Activated T-helper 1 cell treated with Interleukin-2 at 50 U/mL for 16 hours (primary cell): Measurements from ENCODE around the gene RBM3.
"Not testable (repeated sequence)": the region's sequence is repeated elsewhere in the genome, so short reads cannot be mapped to it uniquely, and the experiment has no call there.

Experiments used
- DNase-seq: peaks from one replicate; pipeline ENCODE4 v3.0.0-alpha.2; 2020; ENCODE audit warnings: low read depth

Gene RBM3

DNA sequence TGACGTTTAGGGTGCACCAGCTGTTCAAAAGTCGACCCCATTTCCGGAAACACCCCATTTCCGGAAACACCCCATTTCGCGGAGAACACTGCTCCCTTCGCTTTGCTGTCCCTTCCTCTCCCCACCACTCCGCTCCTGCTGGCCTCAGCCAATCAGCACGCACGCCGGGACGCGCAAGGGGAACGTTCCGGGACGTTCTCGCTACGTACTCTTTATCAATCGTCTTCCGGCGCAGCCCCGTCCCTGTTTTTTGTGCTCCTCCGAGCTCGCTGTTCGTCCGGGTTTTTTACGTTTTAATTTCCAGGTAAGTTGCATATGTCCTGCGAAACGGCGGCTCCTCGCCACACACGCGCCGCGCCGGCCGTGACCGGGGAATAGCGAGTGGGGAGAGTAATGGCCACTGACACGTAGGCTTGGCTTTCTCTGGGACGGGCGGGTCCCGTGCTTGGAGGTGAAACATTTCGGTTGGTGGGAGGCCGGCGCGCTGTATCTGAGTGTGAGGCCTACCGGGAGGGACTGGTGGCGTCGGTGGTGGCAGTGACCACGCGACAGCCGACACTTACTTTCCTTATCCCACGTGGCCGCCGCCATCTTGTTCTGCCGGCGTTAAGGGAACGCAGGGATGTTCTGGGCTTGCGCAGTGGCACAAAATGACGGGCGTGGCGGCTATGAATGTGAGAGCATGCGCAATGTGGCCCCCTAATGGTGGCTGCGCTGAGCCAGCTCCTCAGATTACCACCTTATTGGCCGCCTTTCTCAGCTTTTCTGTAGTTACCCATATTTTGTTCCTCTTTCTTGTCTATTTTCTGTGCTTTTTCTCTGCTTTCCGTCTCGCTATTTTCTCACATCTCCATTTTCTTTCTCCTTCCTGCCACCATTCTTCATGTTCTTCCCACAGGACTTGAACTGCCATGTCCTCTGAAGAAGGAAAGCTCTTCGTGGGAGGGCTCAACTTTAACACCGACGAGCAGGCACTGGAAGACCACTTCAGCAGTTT lies at the start of gene RBM3:
RBM3 (plus strand) TSS at position 215 of the 997 bp plus-strand sequence; CDS start at position 912, 697 bp downstream.
- peak; percentile 84 for DNase-seq

DNA sequence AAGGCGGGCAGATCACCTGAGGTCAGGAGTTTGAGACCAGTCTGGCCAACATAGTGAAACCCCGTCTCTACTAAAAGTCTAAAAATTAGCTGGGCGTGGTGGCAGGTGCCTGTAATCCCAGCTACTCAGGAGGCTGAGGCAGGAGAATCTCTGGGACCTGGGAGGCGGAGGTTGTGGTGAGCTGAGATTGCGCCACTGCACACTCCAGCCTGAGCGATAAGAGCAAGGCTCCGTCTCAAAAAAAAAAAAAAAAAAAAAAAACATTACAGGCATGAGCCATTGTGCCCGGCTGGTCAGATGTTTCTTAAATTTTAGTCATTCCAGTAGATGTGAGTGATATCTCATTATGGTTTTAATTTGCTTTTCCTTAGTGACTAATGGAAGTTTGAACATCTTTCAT lies 48.4 kb upstream of the RBM3 start:
- DNase-seq, result not testable (repeated sequence)

DNA sequence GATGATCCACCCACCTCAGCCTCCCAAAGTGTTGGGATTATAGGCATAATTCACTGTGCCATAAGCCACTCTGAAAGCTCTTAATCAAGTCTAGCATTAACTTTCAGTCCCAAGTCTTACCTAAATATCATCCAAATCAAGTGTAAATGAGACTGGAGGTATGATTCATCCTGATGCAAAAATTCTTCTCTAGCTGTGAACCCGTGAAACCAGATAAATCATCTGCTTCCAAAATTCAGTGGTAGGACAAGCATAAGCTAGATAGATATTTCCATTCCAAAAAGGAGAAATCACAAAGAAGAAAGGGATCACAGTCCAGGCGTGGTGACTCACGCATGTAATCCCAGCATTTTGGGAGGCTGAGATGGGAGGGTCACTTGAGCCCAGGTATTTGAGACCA lies 43.5 kb upstream of the RBM3 start:
- no peak for DNase-seq

DNA sequence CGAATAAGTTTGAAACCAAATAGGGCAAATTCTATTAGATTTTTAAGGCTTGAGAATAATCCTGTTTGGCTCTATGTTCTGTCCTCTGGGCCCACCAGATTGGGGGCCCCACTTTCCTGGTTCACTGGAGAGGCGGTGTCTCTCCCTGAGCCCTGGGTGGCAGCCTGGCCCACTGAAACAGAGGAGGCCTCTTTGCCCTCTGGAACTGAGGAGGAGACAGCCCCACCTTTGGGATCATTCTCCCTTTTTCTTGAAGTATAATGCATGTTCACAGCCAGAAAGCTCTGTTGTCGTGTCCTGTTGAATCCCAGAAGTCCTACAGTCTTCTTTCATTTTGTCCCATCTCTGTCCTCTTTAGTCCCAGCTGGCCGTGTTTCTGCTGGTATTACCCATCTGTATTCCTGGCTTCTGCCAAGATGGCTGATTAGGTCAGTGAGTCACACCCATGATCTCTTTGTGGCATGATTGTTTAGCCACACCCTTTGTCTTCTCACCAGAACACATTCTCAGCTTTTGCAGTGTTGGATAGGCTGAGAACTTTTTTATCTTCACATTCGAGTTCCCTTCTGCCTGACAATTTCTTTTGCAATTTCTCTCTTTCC lies 42.8 kb upstream of the RBM3 start:
- no peak for DNase-seq

DNA sequence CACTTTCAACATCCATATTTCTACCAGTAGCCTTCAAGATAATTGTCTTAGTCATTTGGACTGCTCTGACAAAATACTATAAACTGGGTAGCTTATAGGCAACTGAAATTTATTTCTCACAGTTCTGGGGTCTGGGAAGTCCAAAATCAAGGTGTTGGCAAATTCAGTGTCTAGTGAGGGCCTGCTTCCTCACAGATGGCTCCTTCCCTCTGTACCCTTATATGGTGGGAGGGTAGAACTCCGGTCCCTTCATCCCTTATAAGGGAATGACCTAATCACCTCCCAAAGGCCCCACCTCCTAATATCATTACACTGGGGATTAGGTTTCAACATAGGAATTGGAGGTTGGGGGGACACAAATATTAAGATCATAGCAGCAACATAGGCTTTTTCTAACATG lies 42.1 kb upstream of the RBM3 start:
- no peak for DNase-seq

DNA sequence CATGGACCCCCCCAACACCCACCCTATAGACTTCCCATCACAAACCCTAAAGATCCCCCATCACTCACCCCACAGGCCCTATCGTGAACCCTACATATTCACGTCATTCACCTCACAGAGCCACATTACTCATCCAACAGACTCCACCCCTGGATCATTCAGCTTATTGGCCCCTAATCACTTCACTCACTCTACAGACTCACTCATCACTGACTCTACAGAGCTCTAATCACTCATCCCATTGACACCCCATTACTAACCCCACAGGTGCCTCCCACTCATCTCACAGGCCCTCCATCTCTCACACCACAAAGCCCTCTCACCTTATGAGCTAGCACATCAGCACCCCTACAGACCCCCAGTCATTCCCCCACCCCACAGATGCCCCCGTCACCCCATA lies 41.1 kb upstream of the RBM3 start:
- no peak for DNase-seq

DNA sequence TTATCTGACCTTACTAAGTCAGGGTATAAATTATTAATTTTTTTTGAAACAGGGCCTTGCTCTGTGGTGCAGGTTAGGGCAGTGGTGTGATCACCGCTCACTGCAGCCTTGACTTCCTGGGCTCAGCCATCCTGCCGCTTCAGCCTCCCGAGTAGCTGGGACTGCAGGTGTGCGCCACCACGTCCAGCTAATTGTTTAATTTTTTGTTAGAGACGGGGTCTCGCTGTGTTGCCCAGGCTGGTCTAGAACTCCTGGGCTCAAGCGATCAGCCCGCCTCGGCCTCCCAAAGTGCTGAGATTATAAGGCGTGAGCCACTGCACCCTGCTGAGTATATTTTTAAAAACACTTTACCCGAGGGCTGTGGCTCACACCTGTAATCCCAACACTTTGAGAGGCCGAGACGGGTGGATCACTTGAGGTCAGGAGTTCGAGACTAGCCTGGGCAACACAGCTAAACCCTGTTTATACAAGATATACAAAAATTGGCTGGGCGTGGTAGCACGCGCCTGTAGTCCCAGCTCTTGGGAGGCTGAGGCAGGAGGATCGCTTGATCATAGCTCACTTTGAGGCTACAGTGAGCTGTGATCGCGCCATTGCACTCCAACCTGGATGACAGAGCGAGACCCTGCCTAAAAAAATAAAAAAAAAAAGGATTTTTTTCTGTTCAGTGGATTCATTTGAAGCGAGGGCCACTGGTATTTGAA lies 35.5 kb upstream of the RBM3 start:
- DNase-seq, result no peak

DNA sequence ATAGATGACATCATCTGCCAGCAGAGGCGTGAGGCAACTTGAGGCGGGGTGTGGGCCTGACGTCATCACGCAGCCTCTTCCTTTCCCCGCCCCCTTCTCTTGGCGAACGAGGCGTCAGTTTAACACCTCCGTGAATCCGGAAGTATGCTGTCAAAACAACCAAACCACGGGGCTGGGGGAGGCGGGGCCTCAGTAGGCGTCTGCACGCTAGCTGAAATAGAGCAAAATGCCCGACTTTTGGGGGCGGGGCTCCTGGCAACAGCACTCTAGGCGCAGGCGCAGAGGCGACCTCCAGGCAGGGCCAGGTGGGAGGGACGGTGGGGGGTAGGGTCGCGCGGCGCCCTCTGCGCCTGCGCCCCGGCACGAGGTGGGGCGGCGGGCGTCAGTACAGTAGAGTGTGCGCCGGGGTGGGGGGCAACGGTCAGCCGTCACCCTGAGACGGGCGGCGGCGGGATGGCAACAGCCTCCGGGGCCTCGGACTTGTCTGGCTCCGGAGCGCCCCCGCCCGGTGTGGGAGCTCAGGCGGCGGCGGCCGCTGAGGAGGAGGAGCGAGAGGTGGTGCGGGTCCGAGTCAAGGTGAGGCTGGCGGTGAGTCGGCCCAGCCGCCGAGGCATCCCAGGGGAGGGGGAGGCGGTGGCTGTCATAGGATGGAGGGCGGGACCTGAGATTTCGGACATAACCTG lies 34.8 kb upstream of the RBM3 start, which contains the start of gene TBC1D25:
TBC1D25 (plus strand) TSS at position 370 of the 683 bp plus-strand sequence; CDS start at position 454, 84 bp downstream.
- DNase-seq, result peak; percentile 92

DNA sequence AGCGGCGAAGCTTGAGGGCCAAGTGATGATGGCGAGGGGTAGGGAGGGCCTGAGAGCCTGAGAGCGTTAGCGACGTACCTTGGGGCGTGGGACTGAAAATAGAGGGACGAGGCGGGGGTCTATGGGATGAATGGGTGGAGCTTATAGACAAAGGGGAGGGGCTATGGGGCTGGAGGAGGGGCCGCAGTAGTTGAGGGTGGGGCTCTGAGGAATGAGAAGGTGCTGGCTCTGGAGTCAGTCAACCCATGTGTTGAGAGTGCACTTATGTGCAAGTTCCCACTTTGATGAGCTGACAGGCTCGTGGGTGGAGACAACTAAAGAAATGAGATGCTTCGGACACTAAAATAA lies 34.3 kb upstream of the RBM3 start:
- DNase-seq, result peak; percentile 10

DNA sequence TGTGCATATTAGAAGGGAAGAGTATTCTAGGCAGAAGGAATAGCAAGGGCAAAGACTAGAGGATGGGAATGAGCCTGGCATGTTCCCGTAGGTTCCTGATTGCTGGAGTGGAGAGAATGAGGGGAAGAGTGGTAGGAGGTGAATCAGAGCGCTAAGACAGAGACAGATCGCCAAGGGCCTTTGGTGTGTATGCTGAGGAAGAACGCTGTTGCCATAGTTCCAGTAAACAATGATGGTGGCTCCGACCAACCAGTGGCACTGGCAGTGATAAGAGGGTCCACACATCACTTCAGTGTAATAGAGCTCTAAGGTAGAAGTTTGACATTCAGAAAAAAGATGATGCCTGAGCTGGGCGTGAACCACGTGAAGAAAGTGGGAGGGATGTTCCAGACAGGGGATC lies 33.8 kb upstream of the RBM3 start:
- DNase-seq, result no peak

DNA sequence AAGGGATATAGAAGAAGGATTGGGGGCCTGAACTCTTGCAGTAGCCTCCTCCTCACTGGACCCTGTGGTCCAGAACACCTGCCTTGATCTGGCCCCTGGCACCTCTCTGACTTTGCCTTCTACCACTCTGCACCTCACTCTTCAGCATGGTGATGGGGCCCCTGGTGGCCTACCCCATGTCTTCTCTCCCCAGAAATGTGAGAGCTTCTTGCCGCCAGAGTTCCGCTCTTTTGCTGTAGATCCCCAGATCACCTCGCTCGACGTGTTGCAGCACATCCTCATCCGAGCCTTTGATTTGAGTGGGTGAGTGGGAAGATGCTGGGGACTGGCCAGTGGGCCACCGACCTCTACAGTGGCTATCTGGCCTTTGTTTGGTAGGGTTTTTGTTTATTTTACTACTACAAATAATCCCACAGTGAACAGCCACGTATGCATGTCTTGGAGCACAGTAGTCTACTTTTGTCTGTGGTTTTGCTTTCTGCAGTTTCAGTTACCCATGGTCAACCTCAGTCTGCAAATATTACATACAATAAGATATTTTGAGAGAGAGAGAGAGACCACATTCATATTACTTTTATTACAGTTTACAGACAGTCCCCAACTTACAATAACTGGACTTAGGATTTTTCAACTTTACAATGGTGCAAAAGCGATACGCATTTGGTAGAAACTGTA lies 33.0 kb upstream of the RBM3 start:
- DNase-seq, result no peak

DNA sequence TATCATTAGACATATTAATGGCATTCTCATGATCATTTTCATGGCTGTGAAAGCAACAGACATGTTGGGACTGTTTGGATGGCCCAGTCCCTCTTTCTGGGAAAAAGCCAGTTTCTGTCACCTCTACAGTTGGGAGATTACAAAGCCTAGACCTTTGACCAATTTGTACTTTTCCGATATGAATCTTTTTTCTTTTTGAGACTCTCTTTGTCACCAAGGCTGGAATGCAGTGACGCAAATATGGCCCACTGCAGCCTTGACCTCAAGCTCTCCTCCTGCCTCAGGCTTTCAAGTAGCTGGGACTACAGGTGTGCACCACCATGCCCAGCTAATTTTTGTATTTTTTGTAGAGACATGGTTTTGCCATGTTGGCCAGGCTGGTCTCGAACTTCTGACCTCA lies 25.4 kb upstream of the RBM3 start:
- no peak for DNase-seq

DNA sequence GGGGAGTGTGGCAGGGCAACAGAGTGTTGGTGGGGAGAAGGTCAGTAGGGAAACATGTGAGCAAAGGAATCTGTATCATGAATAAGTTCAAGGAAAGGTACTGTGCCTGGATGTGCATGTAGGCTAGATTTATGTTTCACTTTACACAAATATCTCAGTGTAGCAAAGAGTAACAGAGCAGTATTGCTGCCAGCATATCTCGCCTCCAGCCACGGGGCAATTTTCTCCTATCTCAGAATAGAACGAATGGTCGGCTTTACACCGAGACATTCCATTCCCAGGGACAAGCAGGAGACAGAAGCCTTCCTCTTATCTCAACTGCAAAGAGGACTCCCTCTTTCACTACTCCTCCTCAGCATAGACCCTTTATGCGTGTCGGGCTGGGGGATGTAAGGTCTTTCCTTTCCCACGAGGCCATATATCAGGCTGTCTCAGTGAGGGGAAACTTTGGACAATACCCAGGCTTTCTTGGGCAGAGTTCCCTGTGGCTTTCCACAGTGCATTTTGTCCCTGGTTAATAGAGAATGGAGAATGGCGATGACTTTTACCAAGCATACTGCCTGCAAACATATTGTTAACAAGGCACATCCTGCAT lies 18.5 kb upstream of the RBM3 start:
- DNase-seq, result not testable (repeated sequence)

DNA sequence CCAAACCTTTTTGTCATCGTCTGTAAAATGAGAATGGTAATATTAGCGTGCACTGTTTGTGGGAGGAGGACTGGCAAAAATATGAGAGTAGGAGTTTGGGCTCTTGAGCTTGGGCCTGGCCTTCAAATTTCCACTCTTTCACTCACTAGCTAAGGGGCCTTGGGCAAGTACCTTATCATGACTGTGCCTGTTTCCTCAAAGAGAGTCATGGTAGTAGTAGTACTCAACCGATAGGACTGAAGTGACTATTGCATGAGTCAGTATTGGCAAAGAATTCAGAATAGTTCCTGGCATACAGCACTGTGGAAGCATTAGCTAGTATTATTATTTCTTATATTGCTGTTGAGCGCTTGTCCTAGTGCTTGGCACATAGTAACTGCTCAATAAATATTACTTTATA lies 16.0 kb upstream of the RBM3 start:
- no peak for DNase-seq

DNA sequence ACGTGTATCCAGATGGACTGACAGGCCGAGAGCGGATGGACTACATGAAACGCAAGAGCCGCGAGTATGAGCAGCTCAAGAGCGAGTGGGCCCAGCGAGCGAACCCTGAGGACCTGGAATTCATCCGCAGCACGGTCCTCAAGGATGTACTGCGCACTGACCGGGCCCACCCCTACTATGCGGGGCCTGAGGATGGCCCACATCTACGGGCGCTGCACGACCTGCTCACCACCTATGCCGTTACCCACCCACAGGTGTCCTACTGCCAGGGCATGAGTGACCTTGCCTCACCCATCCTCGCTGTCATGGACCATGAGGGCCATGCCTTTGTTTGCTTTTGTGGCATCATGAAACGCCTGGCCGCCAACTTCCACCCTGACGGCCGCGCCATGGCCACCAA lies 14.6 kb upstream of the RBM3 start:
- no peak for DNase-seq

DNA sequence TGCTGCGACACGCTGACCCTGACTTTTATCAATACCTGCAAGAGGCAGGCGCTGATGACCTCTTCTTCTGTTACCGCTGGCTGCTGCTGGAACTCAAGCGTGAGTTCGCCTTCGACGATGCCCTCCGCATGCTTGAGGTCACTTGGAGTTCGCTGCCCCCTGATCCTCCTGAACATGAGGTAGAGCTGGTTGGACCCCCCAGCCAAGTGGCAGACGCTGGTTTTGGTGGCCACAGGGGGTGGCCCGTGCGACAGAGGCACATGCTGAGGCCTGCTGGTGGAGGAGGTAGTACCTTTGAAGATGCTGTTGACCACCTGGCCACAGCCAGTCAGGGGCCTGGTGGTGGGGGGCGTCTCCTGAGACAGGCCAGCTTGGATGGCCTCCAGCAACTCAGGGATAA lies 14.2 kb upstream of the RBM3 start:
- no peak for DNase-seq

DNA sequence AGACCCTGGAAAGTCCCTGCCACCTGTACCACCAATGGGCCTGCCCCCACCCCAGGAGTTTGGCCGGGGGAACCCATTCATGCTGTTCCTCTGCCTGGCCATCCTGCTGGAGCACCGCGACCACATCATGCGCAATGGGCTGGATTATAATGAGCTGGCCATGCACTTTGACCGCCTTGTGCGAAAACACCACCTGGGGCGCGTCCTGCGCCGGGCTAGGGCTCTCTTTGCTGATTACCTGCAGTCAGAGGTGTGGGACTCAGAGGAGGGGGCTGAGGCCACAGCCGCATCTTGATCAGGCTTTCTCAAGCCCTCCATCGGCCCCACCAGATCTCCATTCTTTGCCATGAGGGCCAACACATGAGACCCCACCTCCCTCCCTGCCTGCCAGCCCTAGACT lies 13.6 kb upstream of the RBM3 start:
- DNase-seq, result no peak

DNA sequence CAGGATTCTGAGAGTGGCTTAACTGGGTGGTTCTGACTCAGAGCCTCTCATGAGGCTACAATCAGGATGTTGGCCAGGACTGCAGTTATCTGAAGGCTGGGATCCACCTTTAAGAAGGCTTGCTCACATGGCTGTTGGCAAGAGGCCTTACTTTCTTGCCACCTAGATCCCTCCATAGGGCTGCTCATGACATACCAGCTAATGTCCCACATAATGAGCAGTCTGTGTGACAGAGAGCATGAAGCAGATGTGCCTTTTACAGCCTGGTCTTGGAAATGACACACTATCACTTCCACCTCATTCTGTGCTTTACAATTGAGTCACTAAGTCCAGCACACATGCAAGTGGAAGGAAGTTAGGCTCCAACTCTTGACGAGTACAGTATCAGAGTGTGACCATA lies 4.3 kb upstream of the RBM3 start:
- no peak for DNase-seq

DNA sequence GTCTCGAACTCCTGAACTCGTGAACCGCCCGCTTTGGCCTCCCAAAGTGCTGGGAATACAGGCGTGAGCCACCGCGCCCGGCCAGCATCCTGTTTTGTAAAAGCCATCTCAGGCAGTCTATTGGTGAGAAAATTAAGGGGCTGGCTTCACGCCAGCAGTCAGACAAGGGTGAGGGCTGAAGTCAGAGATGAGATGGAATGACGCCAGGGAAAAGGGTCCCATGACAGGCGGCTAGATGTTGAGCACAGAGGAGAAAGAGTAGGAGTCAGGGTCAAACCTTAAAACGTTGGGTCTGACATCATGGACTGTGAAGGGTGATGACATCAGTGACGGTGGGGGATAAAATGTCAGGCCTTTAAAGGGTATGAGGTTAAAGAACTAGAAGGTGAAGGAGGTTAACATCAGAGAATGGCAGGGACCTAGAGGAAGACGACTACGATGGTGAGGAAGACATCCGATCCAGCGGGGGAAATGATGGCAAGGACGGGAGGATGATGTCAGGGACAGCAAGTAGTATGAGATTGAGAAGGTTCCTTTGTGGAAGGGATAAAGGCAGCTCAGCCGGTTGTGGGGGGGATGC lies 504 bp upstream of the RBM3 start:
- no peak for DNase-seq

DNA sequence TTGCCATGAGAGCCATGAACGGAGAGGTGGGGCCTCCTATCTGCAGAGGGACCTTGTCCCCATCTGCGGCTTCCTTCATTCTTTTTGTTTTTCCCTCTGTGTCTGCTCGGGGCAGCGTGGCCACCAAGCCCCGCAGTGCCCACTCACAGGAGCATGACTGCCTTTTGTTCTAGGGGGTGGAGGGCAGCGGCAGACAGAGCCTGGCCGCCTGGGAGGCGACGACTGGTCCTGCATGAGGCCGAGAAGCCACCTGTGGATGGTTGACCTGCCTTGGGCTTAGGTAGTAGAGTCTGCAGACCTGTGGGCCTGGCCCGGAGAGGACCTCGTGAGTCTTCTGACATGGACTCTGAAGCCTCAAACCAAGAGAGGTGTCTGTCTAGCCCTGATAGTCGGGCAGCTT lies 1.4 kb downstream of the RBM3 start:
- no peak for DNase-seq

DNA sequence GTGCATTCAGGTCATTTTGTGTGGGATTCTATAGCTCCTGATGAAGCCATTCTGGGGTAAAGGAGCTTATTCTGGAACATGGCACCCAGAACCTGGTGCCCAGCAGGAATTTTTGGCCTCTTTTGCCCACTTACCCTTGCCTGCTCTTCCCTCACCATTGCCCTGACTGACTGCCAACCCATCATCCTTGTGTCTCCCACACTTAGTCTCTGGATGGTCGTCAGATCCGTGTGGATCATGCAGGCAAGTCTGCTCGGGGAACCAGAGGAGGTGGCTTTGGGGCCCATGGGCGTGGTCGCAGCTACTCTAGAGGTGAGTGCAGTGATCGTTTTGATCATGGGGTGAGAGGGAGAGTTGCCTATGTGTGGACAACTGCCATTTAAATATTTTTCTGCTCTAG lies 1.8 kb downstream of the RBM3 start:
- DNase-seq, result no peak
